ENCODE data around the gene DBT. TPM values are rescaled to one million over a fixed set of nuclear protein-coding genes. Genes with fewer than 3 reads are reported as not detected.

Gene DBT
- total RNA-seq, 3 donors from 2014 or later = 9.7 to 11.5 (median 11.3) TPM

DNA sequence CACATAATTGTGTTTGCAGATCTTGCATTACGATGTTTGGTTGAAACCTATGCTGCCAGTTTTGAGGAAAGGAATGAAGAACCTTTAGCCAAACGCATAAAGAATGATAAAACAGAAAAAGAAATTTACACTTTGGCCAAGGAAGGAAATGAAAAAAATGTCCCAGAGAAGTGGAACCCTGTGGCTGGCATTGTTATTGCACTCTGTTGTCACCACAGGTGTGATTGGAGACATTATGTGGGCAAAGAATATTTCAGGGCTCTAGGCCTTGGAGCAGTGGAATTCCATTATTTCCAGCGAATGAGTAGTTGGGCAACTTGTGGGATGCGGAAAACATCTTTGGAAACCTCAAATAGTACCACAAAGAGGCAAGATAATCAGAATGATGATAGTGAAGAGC, 101.8 kb downstream of the DBT start:
- Mint-ChIP-seq H3K9me3 (no peaks in the 10 kb centered on the region), H3K27me3 (ENCODE audit: low read depth) (no peaks in the 10 kb centered on the region), H3K4me3 (no peak overlapping the region), H3K36me3 (ENCODE audit: insufficient read depth) (peaks cover 30% of the 10 kb centered on the region), H3K4me1 (ENCODE audit: low read depth) (peaks cover 8% of the 10 kb centered on the region)
- DNase-seq (no peak), ATAC-seq (no peak)

GRCh38 chr1:100146958-100147357, 102.7 kb downstream of the DBT start:
- H3K9me3 Mint-ChIP-seq = no peaks in the 10 kb centered on the region
- H3K36me3 Mint-ChIP-seq (ENCODE audit: insufficient read depth) = peaks cover 36% of the 10 kb centered on the region
- no peaks in the 10 kb centered on the region for H3K27me3 Mint-ChIP-seq (ENCODE audit: low read depth)
- peaks cover under 1% of the 10 kb centered on the region for H3K4me1 Mint-ChIP-seq (ENCODE audit: low read depth)
- ATAC-seq = no peak
- no peak overlapping the region for H3K4me3 Mint-ChIP-seq
- no peak for DNase-seq

- Mint-ChIP-seq H3K27me3 (ENCODE audit: low read depth) (no peaks in the 10 kb centered on the region), H3K4me1 (ENCODE audit: low read depth) (no peaks in the 10 kb centered on the region), H3K4me3 (no peak overlapping the region), H3K36me3 (ENCODE audit: insufficient read depth) (peaks cover 43% of the 10 kb centered on the region), H3K9me3 (no peaks in the 10 kb centered on the region)
- DNase-seq (no peak), ATAC-seq (no peak)
These were observed 104.5 kb downstream of the DBT start for GRCh38 chr1:100145116-100145515.

DNA sequence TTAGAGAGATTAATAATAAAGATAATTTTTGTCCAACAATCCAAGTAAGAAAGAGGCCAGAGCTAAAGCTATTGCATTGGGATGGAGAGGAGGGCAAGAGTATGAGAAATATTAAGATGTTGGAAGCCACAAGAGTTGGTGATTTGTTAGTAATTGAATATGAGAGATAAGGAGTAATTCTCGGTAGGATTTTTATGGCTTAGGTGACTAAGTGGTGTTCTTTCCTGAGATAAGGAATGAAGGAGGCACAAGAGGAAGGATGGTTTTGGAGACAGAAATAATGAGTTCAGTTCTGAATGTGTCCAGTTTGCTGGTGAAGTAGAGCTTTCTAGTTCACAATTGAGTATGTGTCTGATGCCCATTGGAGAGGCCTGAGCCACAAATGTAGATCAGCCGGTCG, 107.3 kb downstream of the DBT start:
- ATAC-seq (no peak), DNase-seq (no peak)
- no peak overlapping the region for H3K4me3 Mint-ChIP-seq
- no peaks in the 10 kb centered on the region for H3K4me1 Mint-ChIP-seq (ENCODE audit: low read depth)
- no peaks in the 10 kb centered on the region for H3K27me3 Mint-ChIP-seq (ENCODE audit: low read depth)
- peaks cover 54% of the 10 kb centered on the region for H3K36me3 Mint-ChIP-seq (ENCODE audit: insufficient read depth)
- H3K9me3 Mint-ChIP-seq = no peaks in the 10 kb centered on the region

GRCh38 chr1:100141192-100141591, 108.4 kb downstream of the DBT start:
- H3K27me3 Mint-ChIP-seq (ENCODE audit: low read depth) = no peaks in the 10 kb centered on the region
- peaks cover 51% of the 10 kb centered on the region for H3K36me3 Mint-ChIP-seq (ENCODE audit: insufficient read depth)
- DNase-seq = no peak
- H3K4me1 Mint-ChIP-seq (ENCODE audit: low read depth) = no peaks in the 10 kb centered on the region
- no peak overlapping the region for H3K4me3 Mint-ChIP-seq
- no peak for ATAC-seq
- H3K9me3 Mint-ChIP-seq = no peaks in the 10 kb centered on the region

- no peak overlapping the region for H3K4me3 Mint-ChIP-seq
- H3K27me3 Mint-ChIP-seq (ENCODE audit: low read depth) = no peaks in the 10 kb centered on the region
- peaks cover 16% of the 10 kb centered on the region for H3K4me1 Mint-ChIP-seq (ENCODE audit: low read depth)
- H3K36me3 Mint-ChIP-seq (ENCODE audit: insufficient read depth) = peaks cover 35% of the 10 kb centered on the region
- ATAC-seq = no peak
- no peaks in the 10 kb centered on the region for H3K9me3 Mint-ChIP-seq
- DNase-seq = no peak
These were observed 112.0 kb downstream of the DBT start for GRCh38 chr1:100137602-100138001.

Other genes starting within 250 kb of the DBT start
- 1 to 10 TPM; 6.4 to 8.2 (median 6.5) TPM for gene SASS6, start 116.9 kb downstream of the DBT start, total RNA-seq
- 10 to 100 TPM; 25.5 to 30.0 (median 26.3) TPM for gene TRMT13, start 116.7 kb downstream of the DBT start, total RNA-seq
- under 1 TPM; 0.30 to 0.69 (median 0.38) TPM for gene LRRC39, start 71.6 kb downstream of the DBT start, total RNA-seq
- gene RTCA, start 16.4 kb upstream of the DBT start, total RNA-seq = 10 to 100 TPM; 55.3 to 63.9 (median 58.0) TPM
- 10 to 100 TPM in 2 of 3 donors, 1 to 10 TPM in 1; 9.5 to 12.8 (median 12.5) TPM for gene CDC14A, start 102.7 kb upstream of the DBT start, total RNA-seq